Activated naive CD8-positive, alpha-beta T cell treated with anti-CD3 and anti-CD28 coated beads, Interleukin-2, amount 50 U/mL, for 24 hours (primary cell): ENCODE results near the gene SMG7.
"Not testable (repeated sequence)": the region's sequence is repeated elsewhere in the genome, so short reads cannot be mapped to it uniquely, and the experiment has no call there.

Experiments used
- ATAC-seq: fragments of 150-1000 bp; cut with Tn5 transposase; one replicate; pipeline ENCODE4 v1.10.0; 2021
- DNase-seq: peaks from one replicate; pipeline ENCODE4 v3.0.0; 2021
- H3K27ac Mint-ChIP-seq: one replicate; pipeline ENCODE4 v1.8.0; 2021; ENCODE audit warnings: mild to moderate bottlenecking, mixed read lengths
- H3K27me3 Mint-ChIP-seq: one replicate; pipeline ENCODE4 v1.8.0; 2021; ENCODE audit warnings: mixed read lengths
- H3K36me3 Mint-ChIP-seq: one replicate; pipeline ENCODE4 v1.8.0; 2021; ENCODE audit warnings: low read depth, mixed read lengths
- H3K4me1 Mint-ChIP-seq: one replicate; pipeline ENCODE4 v1.8.0; 2021; ENCODE audit warnings: mixed read lengths
- H3K4me3 Mint-ChIP-seq: one replicate; pipeline ENCODE4 v1.8.0; 2021; ENCODE audit warnings: mild to moderate bottlenecking, moderate library complexity, mixed read lengths
- H3K9me3 Mint-ChIP-seq: one replicate; pipeline ENCODE4 v1.8.0; 2021; ENCODE audit warnings: mixed read lengths

SMG7 gene

DNA sequence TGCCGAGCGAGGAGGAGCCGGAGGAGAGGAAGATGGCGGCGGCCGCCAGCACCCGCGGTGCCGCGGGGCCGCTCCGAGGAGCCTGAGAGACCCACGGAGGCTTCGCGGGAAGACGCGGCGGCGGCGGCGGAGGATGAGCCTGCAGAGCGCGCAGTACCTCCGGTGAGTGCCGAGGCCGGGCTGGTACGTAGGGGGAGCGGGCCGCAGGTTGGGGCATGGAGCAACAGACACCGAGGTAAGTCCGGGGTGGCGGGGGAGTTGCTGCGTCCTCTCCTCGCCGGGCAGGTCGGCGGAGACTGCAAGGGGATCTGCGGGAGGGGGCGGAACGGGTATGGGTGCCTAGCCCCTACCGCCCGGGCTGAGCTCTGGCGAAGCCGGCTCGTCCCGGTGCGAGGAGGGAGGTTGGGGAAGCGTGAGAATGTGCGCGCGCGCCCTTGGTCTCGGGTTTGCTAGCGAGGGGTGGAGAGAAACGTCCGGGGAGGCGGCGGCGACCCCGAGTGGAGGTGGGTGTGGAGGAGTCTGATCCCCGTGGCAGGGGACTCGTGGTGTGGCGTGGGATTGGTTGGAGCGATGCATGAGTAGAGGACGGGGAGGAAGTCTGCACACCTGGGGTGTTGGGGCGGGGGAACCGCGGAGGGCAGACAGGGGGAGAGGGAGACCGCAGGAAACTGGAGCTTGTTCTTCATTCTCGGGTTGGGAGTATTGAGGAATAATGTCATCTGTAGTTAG, at the start of gene SMG7:
TSS of gene SMG7 (plus strand) at position 12 of the 729 bp plus-strand sequence. CDS start at position 134, 122 bp downstream.
- H3K4me1 Mint-ChIP-seq, result peaks cover 45% of the 10 kb centered on the region
- H3K9me3 Mint-ChIP-seq, result no peaks in the 10 kb centered on the region
- H3K27me3 Mint-ChIP-seq, result peaks cover 3% of the 10 kb centered on the region
- H3K27ac Mint-ChIP-seq, result peak within 1 kb of the TSS; percentile 100
- H3K36me3 Mint-ChIP-seq, result peaks cover 18% of the 10 kb centered on the region
- H3K4me3 Mint-ChIP-seq, result peak within 1 kb of the TSS; percentile 88
- ATAC-seq (no peak), DNase-seq (peak; percentile 54)

GRCh38 chr1:183423541-183423940, 48.8 kb upstream of the SMG7 start:
- Mint-ChIP-seq H3K4me1 (peaks cover 2% of the 10 kb centered on the region), H3K36me3 (no peaks in the 10 kb centered on the region), H3K4me3 (no peak overlapping the region), H3K27me3 (peaks cover 45% of the 10 kb centered on the region), H3K9me3 (no peaks in the 10 kb centered on the region), H3K27ac (no peak overlapping the region)
- ATAC-seq (no peak), DNase-seq (no peak)

- ATAC-seq (no peak), DNase-seq (no peak)
- H3K27ac Mint-ChIP-seq, result no peak overlapping the region
- H3K27me3 Mint-ChIP-seq, result peaks cover 43% of the 10 kb centered on the region
- no peaks in the 10 kb centered on the region for H3K9me3 Mint-ChIP-seq
- no peaks in the 10 kb centered on the region for H3K36me3 Mint-ChIP-seq
- H3K4me3 Mint-ChIP-seq, result no peak overlapping the region
- no peaks in the 10 kb centered on the region for H3K4me1 Mint-ChIP-seq
Measured at GRCh38 chr1:183424691-183425090, 47.6 kb upstream of the SMG7 start.

DNA sequence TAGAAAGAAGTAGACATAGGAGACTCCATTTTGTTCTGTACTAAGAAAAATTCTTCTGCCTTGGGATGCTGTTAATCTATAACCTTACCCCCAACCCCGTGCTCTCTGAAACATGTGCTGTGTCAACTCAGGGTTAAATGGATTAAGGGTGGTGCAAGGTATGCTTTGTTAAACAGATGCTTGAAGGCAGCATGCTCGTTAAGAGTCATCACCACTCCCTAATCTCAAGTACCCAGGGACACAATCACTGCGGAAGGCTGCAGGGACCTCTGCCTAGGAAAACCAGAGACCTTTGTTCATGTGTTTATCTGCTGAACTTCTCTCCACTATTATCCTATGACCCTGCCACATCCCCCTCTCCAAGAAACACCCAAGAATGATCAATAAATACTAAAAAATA, 44.7 kb upstream of the SMG7 start:
- not testable (repeated sequence) for H3K9me3 Mint-ChIP-seq, DNase-seq, ATAC-seq, H3K27ac Mint-ChIP-seq, H3K4me3 Mint-ChIP-seq, H3K36me3 Mint-ChIP-seq, H3K4me1 Mint-ChIP-seq
- peaks cover 30% of the 10 kb centered on the region for H3K27me3 Mint-ChIP-seq

GRCh38 chr1:183431840-183432547, 40.3 kb upstream of the SMG7 start:
- H3K27me3 Mint-ChIP-seq, result peaks cover 21% of the 10 kb centered on the region
- no peaks in the 10 kb centered on the region for H3K36me3 Mint-ChIP-seq
- no peak overlapping the region for H3K4me3 Mint-ChIP-seq
- ATAC-seq (no peak), DNase-seq (no peak)
- H3K27ac Mint-ChIP-seq, result no peak overlapping the region
- no peaks in the 10 kb centered on the region for H3K4me1 Mint-ChIP-seq
- no peaks in the 10 kb centered on the region for H3K9me3 Mint-ChIP-seq

- Mint-ChIP-seq H3K27ac (no peak overlapping the region), H3K4me3 (no peak overlapping the region), H3K9me3 (no peaks in the 10 kb centered on the region), H3K36me3 (no peaks in the 10 kb centered on the region), H3K4me1 (no peaks in the 10 kb centered on the region), H3K27me3 (peaks cover 21% of the 10 kb centered on the region)
- ATAC-seq (no peak), DNase-seq (no peak)
Measured at GRCh38 chr1:183432548-183432875, 39.8 kb upstream of the SMG7 start.

DNA sequence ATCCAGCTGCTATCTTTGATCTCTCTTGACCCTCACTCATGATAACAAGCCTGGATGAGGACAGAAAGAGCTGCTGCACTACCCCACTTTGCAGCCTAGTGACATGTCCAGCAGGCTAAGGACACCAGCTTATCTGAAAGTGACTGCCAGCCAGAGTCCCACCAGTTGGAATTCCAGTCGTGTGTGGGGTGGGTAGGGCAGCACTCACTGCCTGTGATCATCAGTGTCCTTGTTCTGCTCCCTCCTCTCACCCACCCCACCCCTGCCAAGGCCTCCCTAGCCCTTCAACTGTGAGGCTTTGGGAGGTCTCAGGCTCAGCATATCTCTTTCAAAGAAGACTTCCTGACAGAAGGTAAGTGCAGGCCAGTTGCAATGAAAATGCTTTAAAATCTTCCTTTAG, 38.6 kb upstream of the SMG7 start:
- no peak overlapping the region for H3K27ac Mint-ChIP-seq
- ATAC-seq (no peak), DNase-seq (no peak)
- H3K4me3 Mint-ChIP-seq, result no peak overlapping the region
- no peaks in the 10 kb centered on the region for H3K4me1 Mint-ChIP-seq
- no peaks in the 10 kb centered on the region for H3K9me3 Mint-ChIP-seq
- no peaks in the 10 kb centered on the region for H3K36me3 Mint-ChIP-seq
- H3K27me3 Mint-ChIP-seq, result peaks cover 23% of the 10 kb centered on the region

DNA sequence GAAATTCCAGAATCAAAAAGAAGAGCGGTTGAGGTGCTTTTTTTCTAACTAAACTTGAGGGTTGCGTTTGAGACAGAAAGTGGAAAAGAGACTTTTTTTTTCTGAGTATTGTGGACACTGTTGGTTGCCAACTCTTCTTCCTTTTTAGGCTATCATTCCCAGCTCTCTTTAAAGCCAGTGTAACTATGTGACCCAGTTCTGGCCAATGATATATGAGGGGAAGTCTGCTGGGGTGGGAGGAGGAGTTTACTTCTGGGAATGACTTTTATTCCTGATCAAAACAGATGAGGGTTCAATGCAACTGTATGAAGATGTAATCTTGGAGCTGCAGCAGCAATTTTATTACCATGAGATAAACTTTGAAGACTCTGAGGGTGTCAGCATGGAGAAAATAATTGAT, 36.8 kb upstream of the SMG7 start:
- Mint-ChIP-seq H3K36me3 (no peaks in the 10 kb centered on the region), H3K27ac (no peak overlapping the region), H3K27me3 (peaks cover 12% of the 10 kb centered on the region), H3K9me3 (no peaks in the 10 kb centered on the region), H3K4me3 (no peak overlapping the region), H3K4me1 (no peaks in the 10 kb centered on the region)
- ATAC-seq (no peak), DNase-seq (no peak)

GRCh38 chr1:183438060-183438459, 34.2 kb upstream of the SMG7 start:
- Mint-ChIP-seq H3K27me3 (peaks cover 13% of the 10 kb centered on the region), H3K4me1 (no peaks in the 10 kb centered on the region), H3K9me3 (no peaks in the 10 kb centered on the region), H3K36me3 (no peaks in the 10 kb centered on the region), H3K4me3 (no peak overlapping the region), H3K27ac (no peak overlapping the region)
- ATAC-seq (no peak), DNase-seq (no peak)

GRCh38 chr1:183443011-183443410, 29.3 kb upstream of the SMG7 start:
- Mint-ChIP-seq H3K4me1 (no peaks in the 10 kb centered on the region), H3K36me3 (no peaks in the 10 kb centered on the region), H3K27me3 (peaks cover 4% of the 10 kb centered on the region), H3K4me3 (no peak overlapping the region), H3K9me3 (no peaks in the 10 kb centered on the region), H3K27ac (no peak overlapping the region)
- no peak for DNase-seq
- no peak for ATAC-seq

DNA sequence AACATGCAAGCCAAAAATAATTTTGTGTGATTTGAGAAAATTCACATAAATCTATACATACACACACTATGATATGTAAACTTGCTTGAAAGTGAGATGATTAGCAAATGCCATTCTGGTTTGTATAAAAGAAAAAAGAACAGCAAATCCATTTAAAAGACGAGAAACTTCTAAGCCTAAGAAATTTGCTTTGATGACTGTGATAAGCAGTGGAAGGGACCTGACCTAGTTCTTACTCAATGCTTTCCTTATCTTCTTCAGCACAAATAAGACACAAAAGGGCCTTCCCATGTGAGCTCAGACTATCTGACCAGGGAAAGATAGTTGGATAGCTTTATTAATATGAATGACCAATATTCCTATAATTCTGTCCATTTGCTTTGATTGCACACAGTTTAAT, 28.8 kb upstream of the SMG7 start:
- Mint-ChIP-seq H3K36me3 (no peaks in the 10 kb centered on the region), H3K9me3 (no peaks in the 10 kb centered on the region), H3K27ac (no peak overlapping the region), H3K27me3 (peaks cover 2% of the 10 kb centered on the region), H3K4me3 (no peak overlapping the region), H3K4me1 (no peaks in the 10 kb centered on the region)
- DNase-seq (no peak), ATAC-seq (no peak)

DNA sequence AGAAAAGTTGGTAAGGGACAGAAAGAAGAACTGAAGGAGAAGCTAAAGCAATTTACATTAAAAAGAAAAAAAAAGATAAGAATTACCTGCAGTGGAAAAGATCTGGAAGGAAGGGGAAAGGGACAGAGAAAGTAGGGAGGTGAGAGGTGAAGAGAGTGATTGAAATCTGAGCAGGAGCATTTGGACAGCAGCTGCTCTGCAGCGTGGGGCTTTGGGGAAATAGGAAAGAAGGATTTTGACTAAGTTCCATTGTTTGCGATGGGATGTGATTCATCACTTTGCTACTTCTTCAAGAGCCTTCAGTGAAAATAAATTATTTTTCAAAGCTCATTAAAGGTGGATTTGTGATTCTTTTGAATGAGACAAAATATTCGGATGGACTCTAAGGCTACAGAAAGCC, 28.1 kb upstream of the SMG7 start:
- Mint-ChIP-seq H3K36me3 (no peaks in the 10 kb centered on the region), H3K4me3 (no peak overlapping the region), H3K4me1 (no peaks in the 10 kb centered on the region), H3K27ac (no peak overlapping the region), H3K27me3 (peaks cover 2% of the 10 kb centered on the region), H3K9me3 (no peaks in the 10 kb centered on the region)
- ATAC-seq (no peak), DNase-seq (no peak)

GRCh38 chr1:183449223-183449770, 23.0 kb upstream of the SMG7 start:
- H3K27me3 Mint-ChIP-seq, result no peaks in the 10 kb centered on the region
- no peak overlapping the region for H3K4me3 Mint-ChIP-seq
- ATAC-seq (no peak), DNase-seq (no peak)
- H3K9me3 Mint-ChIP-seq, result no peaks in the 10 kb centered on the region
- no peak overlapping the region for H3K27ac Mint-ChIP-seq
- H3K4me1 Mint-ChIP-seq, result no peaks in the 10 kb centered on the region
- H3K36me3 Mint-ChIP-seq, result no peaks in the 10 kb centered on the region

DNA sequence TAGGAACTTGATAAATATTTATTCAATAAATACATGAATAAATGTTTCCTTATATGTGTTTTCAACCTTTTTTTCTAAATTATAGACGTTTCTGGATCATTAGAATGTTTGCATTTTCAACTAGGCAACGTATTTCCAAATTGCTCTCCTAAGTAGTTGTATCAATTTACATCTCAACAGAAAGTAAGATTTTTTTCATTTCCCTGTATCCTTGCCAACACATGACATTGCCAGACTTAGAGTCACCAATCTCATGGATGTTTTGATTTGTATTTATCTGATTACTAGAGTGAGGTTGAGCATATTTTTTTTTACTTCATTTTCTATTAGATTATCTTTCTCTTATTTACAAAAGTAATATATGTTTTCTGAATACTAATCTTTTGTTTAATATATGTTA, 22.2 kb upstream of the SMG7 start:
- DNase-seq (no peak), ATAC-seq (no peak)
- Mint-ChIP-seq H3K36me3 (no peaks in the 10 kb centered on the region), H3K9me3 (no peaks in the 10 kb centered on the region), H3K27ac (no peak overlapping the region), H3K4me1 (no peaks in the 10 kb centered on the region), H3K27me3 (peaks cover 4% of the 10 kb centered on the region), H3K4me3 (no peak overlapping the region)

GRCh38 chr1:183454377-183454776, 17.9 kb upstream of the SMG7 start:
- no peaks in the 10 kb centered on the region for H3K4me1 Mint-ChIP-seq
- no peak overlapping the region for H3K27ac Mint-ChIP-seq

More at GRCh38 chr1:183454377-183454776, 17.9 kb upstream of the SMG7 start:
- H3K9me3 Mint-ChIP-seq, result no peaks in the 10 kb centered on the region
- H3K36me3 Mint-ChIP-seq, result no peaks in the 10 kb centered on the region
- H3K4me3 Mint-ChIP-seq, result no peak overlapping the region
- DNase-seq, result no peak
- no peak for ATAC-seq
- peaks cover 20% of the 10 kb centered on the region for H3K27me3 Mint-ChIP-seq
